ENCODE data around the gene PLEKHM3. TPM values are rescaled to one million over a fixed set of nuclear protein-coding genes. Genes with fewer than 3 reads are reported as not detected.

Gene PLEKHM3
- total and polyA plus RNA-seq, 2 of the 13 experiments (the other 11 are each of a cell fraction or from before 2014, with no cell fraction given): 4.5 to 4.7 TPM

DNA sequence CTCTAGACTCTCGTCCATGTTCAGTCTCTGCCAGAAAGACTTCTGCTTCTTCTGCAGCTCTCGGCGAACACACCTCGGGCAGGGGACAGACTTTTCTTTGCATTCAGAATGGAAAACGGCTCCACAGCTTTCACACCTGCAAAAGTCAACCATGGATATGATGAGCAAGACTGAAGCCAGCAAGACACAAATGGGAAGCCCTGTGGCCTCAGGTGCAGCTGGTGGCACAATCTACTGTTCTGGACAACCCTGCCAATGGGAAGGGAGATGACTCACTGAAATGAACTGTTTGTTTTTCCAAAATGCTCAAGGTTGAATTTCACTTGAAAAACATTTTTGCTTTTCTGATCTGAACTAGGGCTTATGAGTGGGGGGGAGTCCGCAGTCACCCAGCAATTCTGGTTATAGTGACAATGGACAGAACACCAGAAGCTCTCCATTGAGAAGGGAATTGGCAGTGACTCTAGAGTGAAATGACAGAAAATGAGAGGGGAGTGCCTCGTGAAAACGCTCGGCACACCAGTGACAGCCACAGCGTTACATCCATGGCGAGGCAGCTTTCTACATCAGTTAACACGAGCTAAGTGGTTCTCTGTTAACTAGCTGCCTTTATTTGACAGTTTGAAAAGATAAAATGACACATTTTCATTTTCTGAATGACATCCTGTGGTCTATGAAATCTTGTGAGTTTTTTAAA is 196.8 kb downstream of the PLEKHM3 start (continued):
- TF ChIP-seq, protein P1, sequence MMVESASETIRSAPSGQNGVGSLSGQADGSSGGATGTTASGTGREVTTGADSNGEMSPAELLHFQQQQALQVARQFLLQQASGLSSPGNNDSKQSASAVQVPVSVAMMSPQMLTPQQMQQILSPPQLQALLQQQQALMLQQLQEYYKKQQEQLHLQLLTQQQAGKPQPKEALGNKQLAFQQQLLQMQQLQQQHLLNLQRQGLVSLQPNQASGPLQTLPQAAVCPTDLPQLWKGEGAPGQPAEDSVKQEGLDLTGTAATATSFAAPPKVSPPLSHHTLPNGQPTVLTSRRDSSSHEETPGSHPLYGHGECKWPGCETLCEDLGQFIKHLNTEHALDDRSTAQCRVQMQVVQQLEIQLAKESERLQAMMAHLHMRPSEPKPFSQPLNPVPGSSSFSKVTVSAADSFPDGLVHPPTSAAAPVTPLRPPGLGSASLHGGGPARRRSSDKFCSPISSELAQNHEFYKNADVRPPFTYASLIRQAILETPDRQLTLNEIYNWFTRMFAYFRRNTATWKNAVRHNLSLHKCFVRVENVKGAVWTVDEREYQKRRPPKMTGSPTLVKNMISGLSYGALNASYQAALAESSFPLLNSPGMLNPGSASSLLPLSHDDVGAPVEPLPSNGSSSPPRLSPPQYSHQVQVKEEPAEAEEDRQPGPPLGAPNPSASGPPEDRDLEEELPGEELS (CRISPR knock-in tag; IDR thresholded peaks at IDR 0.05): peak; percentile 94
- peak; percentile 72; the same call in 1 of the 2 replicates for TF ChIP-seq ZNF687 (CRISPR knock-in tag; IDR thresholded peaks at IDR 0.05)
- TF ChIP-seq EHMT2 (IDR thresholded peaks at IDR 0.05; ENCODE audit: borderline replicate concordance, low read depth, low read length): peak; percentile 87; the same call in 1 of the 2 replicates
- TF ChIP-seq ZBED4 (CRISPR knock-in tag; IDR thresholded peaks at IDR 0.05; ENCODE audit: borderline replicate concordance): no peak
- TF ChIP-seq ZNF761 (CRISPR knock-in tag; conservative IDR thresholded peaks at IDR 0.05): peak; percentile 79; the same call in 1 of the 2 replicates
- peak; percentile 94; the same call in 1 of the 2 replicates for TF ChIP-seq ZNF34 (CRISPR knock-in tag; IDR thresholded peaks at IDR 0.05; ENCODE audit: borderline replicate concordance)
- TF ChIP-seq SMARCC2 (IDR thresholded peaks at IDR 0.05): no peak
- peak; percentile 67; the same call in 1 of the 2 replicates for TF ChIP-seq YEATS4 (CRISPR knock-in tag; IDR thresholded peaks at IDR 0.05; ENCODE audit: borderline replicate concordance)
- TF ChIP-seq BHLHE40 (IDR thresholded peaks at IDR 0.05; ENCODE audit: low read length): peak; percentile 50
- no peak for TF ChIP-seq ZNF841 (CRISPR knock-in tag; IDR thresholded peaks at IDR 0.05; ENCODE audit: borderline replicate concordance)
- TF ChIP-seq IKZF4 (CRISPR knock-in tag; IDR thresholded peaks at IDR 0.05; ENCODE audit: borderline replicate concordance, low read depth, not compliant biosample characterization): no peak
- no peak; the same call in 1 of the 2 replicates for TF ChIP-seq ZNF558 (CRISPR knock-in tag; IDR thresholded peaks at IDR 0.05; ENCODE audit: borderline replicate concordance)
- TF ChIP-seq ISL2 (CRISPR knock-in tag; IDR thresholded peaks at IDR 0.05): peak; percentile 91
- TF ChIP-seq MIXL1 (CRISPR knock-in tag; IDR thresholded peaks at IDR 0.05): peak; percentile 73
- peak; percentile 77 for TF ChIP-seq ZNF574 (CRISPR knock-in tag; IDR thresholded peaks at IDR 0.05)
- TF ChIP-seq HNF4A (CRISPR knock-in tag; IDR thresholded peaks at IDR 0.05): peak; percentile 74

All from HepG2 (cell line).